GM19397 (cell line): Measurements from ENCODE around the gene NELFCD.
"Not testable (repeated sequence)": the region's sequence is repeated elsewhere in the genome, so short reads cannot be mapped to it uniquely, and the experiment has no call there.

ENCODE experiments used
- ATAC-seq: cut with Tn5 transposase; IDR thresholded peaks from one replicate; pipeline ENCODE4 v1.9.1; 2021; ENCODE audit warnings: mild to moderate bottlenecking, moderate library complexity; ENCODE audit not compliant: unreplicated experiment

The NELFCD gene

GRCh38 chr20:59007665-59008511 is 26.8 kb downstream of the NELFCD start:
- ATAC-seq, result peak; percentile 35

DNA sequence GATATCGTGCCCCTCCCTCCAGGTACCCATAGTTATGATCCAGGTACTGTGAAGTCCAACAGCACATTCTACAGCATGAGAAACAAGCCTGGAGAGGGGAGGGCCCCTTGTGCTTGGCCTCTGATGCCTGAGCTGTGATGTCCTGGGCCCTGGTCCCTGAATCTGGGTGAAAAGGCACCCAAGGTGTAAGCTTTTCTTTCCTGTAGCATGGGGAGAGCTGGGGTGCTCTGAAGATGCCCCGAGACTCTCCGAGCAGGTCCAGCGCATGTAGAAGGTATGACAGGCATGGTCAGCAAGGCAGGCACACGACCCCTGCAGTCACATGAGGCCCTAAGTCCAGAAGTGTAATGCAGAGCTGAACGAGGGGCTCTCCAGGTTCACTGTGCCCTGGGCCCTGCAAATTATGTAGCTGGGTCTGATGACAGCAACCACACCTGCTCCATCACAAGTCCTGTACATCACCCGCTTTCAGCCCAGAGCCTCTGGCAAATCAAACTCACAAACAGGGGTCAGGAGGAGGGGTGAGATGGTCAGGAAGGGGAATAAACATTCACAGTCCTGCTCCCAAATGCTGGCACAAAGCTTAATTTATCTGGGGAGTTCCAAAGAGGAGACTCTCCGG is 27.8 kb downstream of the NELFCD start:
- ATAC-seq, result no peak

DNA sequence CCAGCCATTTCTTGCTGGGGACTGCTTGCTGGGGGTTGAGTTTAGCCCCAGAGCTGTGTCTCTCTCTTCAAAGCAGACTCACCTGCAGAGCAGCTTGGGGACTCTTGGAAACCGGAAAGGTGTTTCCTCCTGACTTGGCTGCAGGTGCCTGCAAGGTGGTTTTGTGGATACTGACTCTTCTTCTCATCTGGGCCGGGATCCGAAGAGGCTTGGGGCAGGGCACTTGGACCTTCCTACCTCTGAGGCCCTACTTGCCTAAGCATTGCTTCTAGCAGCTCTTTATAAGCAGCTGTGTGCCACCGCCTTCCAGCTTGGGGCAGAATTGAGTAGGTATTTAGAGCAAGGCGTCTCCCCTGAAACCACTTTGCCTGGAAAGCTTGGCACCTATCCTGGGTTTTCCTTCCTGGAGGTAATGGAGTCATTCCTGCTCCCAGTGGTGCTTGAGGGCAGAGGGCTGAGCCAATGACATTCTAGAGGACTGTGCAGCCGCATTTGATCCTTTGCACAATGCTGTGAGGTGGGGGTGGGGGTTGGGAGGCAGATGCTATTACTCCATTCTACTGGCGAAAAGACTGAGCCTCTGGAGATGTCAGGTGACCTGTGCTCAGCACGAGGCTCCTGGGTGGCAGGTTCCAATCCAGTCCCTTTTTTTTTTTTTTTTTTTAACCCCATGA is 29.4 kb downstream of the NELFCD start:
- no peak for ATAC-seq

DNA sequence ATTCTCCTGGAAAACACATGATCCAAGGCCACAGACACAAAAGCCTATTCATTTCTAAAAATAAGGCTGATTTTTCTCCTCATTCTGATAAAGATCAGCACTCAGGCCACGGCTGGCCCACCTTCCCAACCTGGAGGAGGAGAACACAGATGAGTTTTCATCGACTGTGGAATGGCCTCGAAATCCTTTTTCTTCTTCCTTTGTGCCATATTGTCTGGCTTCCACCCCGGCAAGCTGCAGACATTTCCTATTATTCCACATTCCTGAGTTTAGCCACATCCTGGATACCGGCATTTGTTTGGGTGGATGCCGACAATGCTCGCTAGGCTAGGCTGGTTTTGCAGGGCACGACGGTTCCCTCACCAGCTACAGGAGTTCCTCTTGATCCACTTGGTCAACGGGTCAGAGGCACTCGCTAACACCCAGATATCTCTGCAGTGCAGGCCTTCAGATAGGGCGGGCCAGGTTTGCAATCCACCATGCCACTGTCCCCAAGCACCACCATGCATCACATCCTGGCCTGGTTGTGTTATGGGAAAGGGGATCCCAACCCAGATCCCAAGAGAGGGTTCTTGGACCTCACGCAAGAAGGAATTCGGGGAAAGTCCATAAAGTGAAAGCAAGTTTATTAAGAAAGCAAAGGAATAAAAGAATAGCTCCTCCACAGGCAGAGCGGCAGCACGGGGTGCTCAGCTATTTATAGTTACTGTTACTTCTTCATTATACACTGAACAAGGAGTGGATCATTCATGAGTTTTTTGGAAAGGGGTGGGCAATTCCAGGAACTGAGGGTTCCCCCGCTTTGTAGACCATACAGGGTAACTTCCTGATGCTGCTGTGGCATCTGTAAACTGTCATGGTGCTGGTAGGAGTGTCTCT is 30.2 kb downstream of the NELFCD start:
- ATAC-seq, result no peak

DNA sequence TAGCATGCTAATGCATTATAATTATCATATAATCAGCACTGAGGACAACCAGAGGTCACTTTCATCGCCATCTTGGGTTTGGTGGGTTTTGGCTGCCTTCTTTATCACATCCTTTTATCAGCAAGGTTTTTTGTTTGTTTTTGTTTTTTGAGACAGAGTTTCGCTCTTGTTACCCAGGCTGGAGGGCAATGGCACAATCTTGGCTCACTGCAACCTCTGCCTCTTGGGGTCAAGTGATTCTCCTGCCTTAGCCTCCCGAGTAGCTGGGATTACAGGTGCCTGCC is 30.8 kb downstream of the NELFCD start:
- ATAC-seq, result not testable (repeated sequence)

DNA sequence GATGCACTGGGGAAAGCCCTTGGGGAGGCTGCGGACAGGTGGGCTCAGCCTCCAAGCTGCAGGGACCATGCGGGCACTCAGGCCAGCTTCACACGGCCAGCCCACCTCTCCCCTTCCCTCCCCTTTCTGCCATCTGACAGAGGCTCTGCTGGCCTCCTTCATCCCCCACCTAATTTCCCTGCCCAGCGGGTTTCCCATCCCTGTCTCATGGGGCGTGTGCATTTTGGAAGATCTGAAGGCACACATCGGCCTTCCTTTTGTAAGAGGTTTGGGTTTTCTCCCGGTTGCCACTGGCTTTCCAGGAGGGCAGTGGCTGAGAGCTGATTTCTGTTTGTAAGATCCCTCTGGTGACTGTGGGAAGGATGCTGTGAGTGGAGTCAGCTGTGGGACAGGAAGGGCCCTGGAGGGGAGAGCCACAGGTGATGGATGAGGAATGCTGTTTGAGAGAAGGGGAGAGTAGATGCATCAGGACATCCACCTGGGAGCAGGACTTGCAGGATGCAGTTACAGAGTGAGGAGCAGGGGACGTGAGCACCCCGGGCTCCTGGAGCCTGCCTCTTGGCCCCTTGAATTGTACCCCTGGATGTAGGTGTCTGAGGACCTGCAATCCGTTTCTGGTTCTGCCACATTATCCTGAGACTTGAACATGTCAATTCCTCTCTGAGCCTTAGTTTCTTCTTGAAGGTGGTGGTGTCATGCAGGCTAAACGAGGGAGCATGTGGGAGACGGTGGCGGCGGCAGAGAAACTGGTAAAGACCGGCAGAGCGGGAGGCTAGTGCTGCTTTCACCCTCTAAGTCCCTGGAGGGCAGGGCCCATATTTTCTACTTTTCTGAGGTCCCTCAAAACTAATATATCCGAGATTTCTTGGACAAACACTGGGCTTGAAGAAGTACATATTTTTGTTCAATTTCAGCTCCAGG is 32.2 kb downstream of the NELFCD start:
- ATAC-seq, result no peak

DNA sequence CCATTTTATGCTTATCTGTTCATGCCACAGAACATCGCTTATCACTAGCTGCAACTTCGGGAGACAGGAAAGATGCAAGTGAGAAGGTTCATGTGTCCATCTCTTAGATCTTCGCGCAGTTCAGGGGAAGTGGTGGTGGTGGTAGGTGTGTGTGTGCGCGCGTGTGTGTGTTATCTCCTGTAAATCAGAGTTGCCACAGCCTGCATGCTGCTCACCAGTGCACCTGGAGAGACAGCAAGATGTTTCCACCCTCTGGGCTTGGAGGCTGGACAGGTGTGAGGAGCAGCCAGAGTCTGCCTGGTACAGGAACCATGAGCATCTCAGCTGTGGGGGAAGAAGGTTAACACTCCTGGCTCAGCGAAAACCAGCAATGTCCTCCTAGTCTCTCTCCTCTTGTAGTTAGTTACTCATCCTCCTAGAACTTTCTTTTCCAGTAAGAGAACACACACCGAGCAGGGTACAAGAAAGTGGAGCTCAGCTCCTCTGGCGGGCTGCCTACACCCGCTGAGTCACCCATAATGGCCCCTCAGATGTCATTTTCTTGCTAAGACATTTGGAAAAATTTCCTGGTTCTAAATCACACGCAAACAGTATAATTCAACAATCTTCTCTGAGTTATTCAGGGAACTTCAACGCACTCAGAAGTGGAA is 33.0 kb downstream of the NELFCD start:
- ATAC-seq, result no peak

GRCh38 chr20:59014680-59015389 is 33.8 kb downstream of the NELFCD start:
- ATAC-seq, result no peak

GRCh38 chr20:59015411-59015810 is 34.4 kb downstream of the NELFCD start:
- no peak for ATAC-seq

DNA sequence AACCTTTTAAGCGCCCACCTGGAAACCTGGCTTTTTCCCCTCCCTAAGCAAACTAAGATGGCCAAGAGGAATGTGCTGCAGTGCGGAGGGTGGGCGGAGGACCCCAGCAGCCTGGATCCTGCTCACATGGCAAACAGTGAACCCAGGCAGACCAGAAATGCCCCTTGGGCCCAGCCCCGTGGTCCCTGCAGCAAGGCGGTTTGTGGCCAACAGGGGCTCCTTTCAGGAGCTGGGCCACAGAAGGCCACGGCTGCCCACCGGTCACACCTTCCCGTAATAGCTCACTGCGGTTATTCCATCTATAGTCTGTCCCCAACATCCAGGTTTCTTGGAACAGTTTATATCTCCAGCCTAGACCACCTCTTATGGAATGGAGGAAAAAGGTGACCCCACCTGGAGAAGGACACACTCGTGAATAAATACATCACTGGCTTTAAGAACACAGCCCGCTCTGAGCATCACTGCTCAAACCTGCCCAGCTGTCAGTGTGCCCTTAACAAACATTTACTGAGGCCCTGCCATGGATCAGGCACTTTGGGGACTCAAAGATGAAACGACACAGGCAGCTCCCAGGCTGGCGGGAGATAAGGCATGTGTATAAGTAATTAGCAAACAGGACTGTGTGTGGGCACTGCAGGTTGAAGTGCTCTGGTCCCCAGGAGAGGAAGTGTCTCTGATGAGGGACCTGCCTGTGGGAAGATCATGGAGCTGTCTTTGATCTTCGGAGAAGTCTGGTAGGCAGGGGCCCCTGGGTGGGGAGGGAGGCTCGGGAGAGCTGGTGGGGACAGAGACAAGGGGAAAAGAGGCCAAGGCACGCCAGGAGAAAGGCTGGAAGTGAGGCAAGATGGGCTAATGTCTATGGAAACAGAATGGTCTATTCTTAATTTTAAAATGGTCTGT is 35.0 kb downstream of the NELFCD start:
- ATAC-seq, result no peak

- ATAC-seq, result no peak
These were observed 35.9 kb downstream of the NELFCD start for GRCh38 chr20:59016795-59017492.

- ATAC-seq, result no peak
These were observed 36.6 kb downstream of the NELFCD start for GRCh38 chr20:59017493-59018231.

DNA sequence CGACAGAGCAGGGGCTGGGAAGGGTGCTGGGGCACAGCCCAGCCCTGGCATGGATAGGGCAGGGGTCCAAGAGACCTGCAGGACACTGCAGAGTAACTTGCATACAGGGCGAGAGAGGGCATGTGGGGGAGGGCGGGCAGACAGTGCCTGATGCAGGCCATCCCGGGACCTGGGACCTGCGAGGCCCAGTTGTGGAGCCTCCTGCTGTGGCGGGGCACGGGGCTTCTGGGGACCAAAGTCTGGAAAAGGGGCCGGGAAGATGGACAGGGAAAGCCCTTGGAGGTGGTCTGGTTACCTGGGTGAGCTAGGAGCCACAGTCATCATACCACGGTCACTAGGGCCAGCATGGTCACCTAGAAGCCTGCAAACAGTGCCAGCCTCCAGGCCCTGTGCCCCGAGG is 37.8 kb downstream of the NELFCD start:
- ATAC-seq, result no peak

DNA sequence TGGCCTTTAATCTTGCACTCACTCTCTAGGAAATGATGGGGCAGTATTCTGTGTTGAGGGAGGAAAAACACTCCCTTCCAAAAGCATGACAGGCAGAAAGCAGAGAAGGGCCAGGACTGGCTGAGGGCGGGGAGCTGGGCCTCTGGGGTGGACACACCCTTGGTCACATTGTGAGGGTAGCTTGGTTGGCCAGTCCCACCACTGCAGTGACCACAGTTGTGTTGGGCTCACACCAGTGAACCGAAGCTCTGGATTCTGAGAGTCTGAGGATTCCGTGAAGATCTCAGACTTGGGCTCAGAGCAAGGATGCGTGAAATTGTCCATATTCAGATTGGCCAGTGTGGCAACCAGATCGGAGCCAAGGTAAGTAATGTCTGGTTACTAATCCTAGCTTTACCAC is 38.2 kb downstream of the NELFCD start, which contains the start of gene TUBB1:
TUBB1 (plus strand) TSS at position 213 of the 400 bp plus-strand sequence; CDS start at position 307, 94 bp downstream.
- no peak for ATAC-seq

DNA sequence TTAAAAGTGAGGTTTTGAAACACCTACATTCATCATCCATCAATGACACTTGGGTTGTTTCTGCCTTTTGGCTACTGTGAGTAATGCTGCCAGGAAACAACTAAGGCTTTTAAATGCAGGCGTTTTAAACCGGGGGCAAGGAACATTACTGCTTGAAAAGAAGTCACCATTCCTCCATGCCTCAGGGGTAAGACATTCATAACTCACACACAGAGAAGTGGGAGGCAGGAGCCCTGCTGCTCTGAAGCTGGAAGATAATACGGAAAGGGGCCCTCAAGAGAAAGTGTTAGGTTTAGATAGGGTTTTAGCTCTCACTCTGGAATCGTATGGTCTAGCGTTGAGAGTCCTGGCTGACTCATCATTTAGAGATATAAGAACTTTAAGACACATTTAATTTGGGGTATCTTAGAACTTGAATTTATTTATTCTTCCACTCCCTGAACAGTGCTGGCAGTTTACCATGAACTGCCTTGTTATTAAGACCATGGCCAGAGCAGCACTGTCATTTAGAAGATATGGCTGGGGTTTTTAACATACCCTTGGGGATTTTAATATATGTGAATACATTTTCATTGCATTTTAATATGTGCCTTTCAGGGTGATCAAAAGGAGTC is 40.0 kb downstream of the NELFCD start:
- no peak for ATAC-seq

- ATAC-seq, result no peak
These were observed 41.7 kb downstream of the NELFCD start for GRCh38 chr20:59022754-59023153.
